Neural crest cell (in vitro differentiated cells): Measurements from ENCODE around the gene LARP1B. TPM values are rescaled to one million over a fixed set of nuclear protein-coding genes. Genes with fewer than 3 reads are reported as not detected.
"Not testable (repeated sequence)": the region's sequence is repeated elsewhere in the genome, so short reads cannot be mapped to it uniquely, and the experiment has no call there.

Experiments used
- DNase-seq: peaks from one replicate; pipeline ENCODE4 v3.0.0; 2021; ENCODE audit warnings: low read depth, mixed read lengths, low spot score
- H3K27ac Mint-ChIP-seq: one replicate; pipeline ENCODE4 v1.8.0; 2021; ENCODE audit warnings: mild to moderate bottlenecking, mixed read lengths; ENCODE audit not compliant: unreplicated experiment
- H3K27me3 Mint-ChIP-seq: 2 replicates; pipeline ENCODE4 v1.8.0; 2021; ENCODE audit warnings: low read depth, mild to moderate bottlenecking, mixed read lengths
- H3K36me3 Mint-ChIP-seq: 2 replicates; pipeline ENCODE4 v1.8.0; 2021; ENCODE audit warnings: low read depth, mild to moderate bottlenecking, mixed read lengths
- H3K4me1 Mint-ChIP-seq: 2 replicates; pipeline ENCODE4 v1.8.0; 2021; ENCODE audit warnings: mixed read lengths
- H3K4me3 Mint-ChIP-seq: one replicate; pipeline ENCODE4 v1.8.0; 2021; ENCODE audit warnings: mild to moderate bottlenecking, mixed read lengths
- H3K9me3 Mint-ChIP-seq: 2 replicates; pipeline ENCODE4 v1.8.0; 2021; ENCODE audit warnings: mixed read lengths
- total RNA-seq: library from RNA; stranded (reverse); gene quantifications from 2 replicates; pipeline ENCODE4 v1.2.1, GENCODE V29; 2021
- TF ChIP-seq, protein P1 (sequence below): fragments of 200-600 bp; sonication (generic); conservative IDR thresholded peaks from 2 replicates; pipeline ENCODE4 v1.5.0; 2021; ENCODE audit warnings: antibody characterized with exemption, mild to moderate bottlenecking

Gene LARP1B
- total RNA-seq, 1 donor from 2014 or later, result 15.6 TPM

DNA sequence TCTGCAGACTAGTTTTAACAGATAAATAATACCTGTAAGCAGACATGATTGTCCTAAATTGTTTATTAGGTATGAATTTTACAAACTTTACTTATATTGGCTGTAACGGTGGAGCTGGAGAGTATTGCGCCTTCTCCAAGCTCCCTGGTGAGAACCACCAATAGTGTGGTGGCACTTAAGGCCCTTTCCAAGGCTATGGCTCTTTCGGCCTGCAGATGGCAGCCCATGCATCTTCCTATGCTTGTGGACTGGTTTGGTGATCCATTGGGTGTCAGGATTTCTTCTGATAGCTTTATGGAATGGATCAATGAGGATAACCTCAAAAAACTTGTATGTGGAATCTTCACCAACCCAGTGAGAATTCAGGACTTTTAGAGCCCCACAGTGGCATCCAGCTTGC, 7.8 kb downstream of the LARP1B start:
- H3K27me3 Mint-ChIP-seq, result no peaks in the 10 kb centered on the region
- TF ChIP-seq, protein P1, sequence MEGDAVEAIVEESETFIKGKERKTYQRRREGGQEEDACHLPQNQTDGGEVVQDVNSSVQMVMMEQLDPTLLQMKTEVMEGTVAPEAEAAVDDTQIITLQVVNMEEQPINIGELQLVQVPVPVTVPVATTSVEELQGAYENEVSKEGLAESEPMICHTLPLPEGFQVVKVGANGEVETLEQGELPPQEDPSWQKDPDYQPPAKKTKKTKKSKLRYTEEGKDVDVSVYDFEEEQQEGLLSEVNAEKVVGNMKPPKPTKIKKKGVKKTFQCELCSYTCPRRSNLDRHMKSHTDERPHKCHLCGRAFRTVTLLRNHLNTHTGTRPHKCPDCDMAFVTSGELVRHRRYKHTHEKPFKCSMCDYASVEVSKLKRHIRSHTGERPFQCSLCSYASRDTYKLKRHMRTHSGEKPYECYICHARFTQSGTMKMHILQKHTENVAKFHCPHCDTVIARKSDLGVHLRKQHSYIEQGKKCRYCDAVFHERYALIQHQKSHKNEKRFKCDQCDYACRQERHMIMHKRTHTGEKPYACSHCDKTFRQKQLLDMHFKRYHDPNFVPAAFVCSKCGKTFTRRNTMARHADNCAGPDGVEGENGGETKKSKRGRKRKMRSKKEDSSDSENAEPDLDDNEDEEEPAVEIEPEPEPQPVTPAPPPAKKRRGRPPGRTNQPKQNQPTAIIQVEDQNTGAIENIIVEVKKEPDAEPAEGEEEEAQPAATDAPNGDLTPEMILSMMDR, result peak; percentile 38
- no peak for DNase-seq
- no peaks in the 10 kb centered on the region for H3K9me3 Mint-ChIP-seq
- no peak overlapping the region for H3K4me3 Mint-ChIP-seq
- H3K36me3 Mint-ChIP-seq, result no peaks in the 10 kb centered on the region
- H3K4me1 Mint-ChIP-seq, result peaks cover 8% of the 10 kb centered on the region
- H3K27ac Mint-ChIP-seq, result no peak overlapping the region

DNA sequence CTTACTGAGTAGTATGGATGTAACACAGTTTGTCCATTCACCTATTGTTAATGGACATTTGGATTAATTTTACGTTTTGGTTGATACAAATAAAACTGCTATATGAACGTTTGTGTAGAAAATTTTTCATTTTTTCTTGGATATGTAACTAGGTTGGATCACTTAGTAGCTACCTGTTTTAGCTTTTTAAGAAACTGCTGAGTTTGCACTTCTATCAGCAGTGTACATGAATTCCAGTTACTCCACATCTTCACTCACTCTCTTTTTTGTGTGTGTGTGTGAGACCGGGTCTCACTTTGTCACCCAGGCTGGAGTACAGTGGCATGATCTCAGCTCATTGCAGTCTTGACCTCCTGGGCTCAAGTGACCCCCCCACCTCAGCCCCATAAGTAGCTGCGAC, 15.4 kb downstream of the LARP1B start:
- peaks cover 4% of the 10 kb centered on the region for H3K36me3 Mint-ChIP-seq
- H3K4me1 Mint-ChIP-seq, result no peaks in the 10 kb centered on the region
- DNase-seq, result no peak
- no peaks in the 10 kb centered on the region for H3K27me3 Mint-ChIP-seq
- no peak overlapping the region for H3K4me3 Mint-ChIP-seq
- no peak overlapping the region for H3K27ac Mint-ChIP-seq
- no peaks in the 10 kb centered on the region for H3K9me3 Mint-ChIP-seq
- TF ChIP-seq, protein P1, result no peak

GRCh38 chr4:128095293-128095692, 34.2 kb downstream of the LARP1B start:
- H3K4me3 Mint-ChIP-seq, DNase-seq, H3K9me3 Mint-ChIP-seq, H3K27ac Mint-ChIP-seq, H3K27me3 Mint-ChIP-seq, H3K4me1 Mint-ChIP-seq: not testable (repeated sequence)
- peaks cover 18% of the 10 kb centered on the region for H3K36me3 Mint-ChIP-seq

DNA sequence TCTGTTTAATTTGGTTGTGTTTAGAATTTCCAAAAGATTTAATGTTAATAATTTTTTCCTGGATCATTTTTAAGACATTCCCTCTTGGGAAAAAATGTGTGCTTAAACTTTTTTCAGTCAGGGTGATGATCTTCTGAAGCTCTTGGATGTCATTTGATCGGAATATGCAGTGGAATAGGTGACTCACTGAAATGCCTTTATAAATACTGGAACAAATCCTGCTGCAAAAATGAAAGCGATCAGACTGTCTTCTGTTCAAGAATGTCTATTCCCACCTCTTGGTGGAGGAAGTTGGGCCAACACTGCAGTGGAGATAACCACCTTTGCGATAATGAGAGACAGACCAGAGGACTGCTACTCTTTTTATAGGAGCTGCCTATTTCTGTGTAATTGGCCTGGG, 46.7 kb downstream of the LARP1B start:
- H3K9me3 Mint-ChIP-seq, result no peaks in the 10 kb centered on the region
- TF ChIP-seq, protein P1, result no peak
- H3K27me3 Mint-ChIP-seq, result no peaks in the 10 kb centered on the region
- H3K4me1 Mint-ChIP-seq, result no peaks in the 10 kb centered on the region
- no peak overlapping the region for H3K4me3 Mint-ChIP-seq
- H3K36me3 Mint-ChIP-seq, result peaks cover 9% of the 10 kb centered on the region
- no peak for DNase-seq
- H3K27ac Mint-ChIP-seq, result no peak overlapping the region

- peaks cover 33% of the 10 kb centered on the region for H3K36me3 Mint-ChIP-seq
- TF ChIP-seq, protein P1, result no peak
- H3K9me3 Mint-ChIP-seq, result peaks cover 8% of the 10 kb centered on the region
- no peaks in the 10 kb centered on the region for H3K27me3 Mint-ChIP-seq
- H3K27ac Mint-ChIP-seq, result no peak overlapping the region
- no peak for DNase-seq
- H3K4me3 Mint-ChIP-seq, result no peak overlapping the region
- H3K4me1 Mint-ChIP-seq, result no peaks in the 10 kb centered on the region
Measured at GRCh38 chr4:128123036-128123435, 61.9 kb downstream of the LARP1B start.

GRCh38 chr4:128130621-128131020, 69.5 kb downstream of the LARP1B start:
- no peak overlapping the region for H3K4me3 Mint-ChIP-seq
- no peaks in the 10 kb centered on the region for H3K27me3 Mint-ChIP-seq

More at GRCh38 chr4:128130621-128131020, 69.5 kb downstream of the LARP1B start:
- Mint-ChIP-seq H3K27ac (no peak overlapping the region), H3K4me1 (no peaks in the 10 kb centered on the region), H3K9me3 (peaks cover 15% of the 10 kb centered on the region), H3K36me3 (peaks cover 39% of the 10 kb centered on the region)
- TF ChIP-seq, protein P1, result no peak
- DNase-seq, result no peak
